Osteocyte (in vitro differentiated cells): ENCODE data around the gene PF4V1. TPM values are rescaled to one million over a fixed set of nuclear protein-coding genes. Genes with fewer than 3 reads are reported as not detected.
A peak's percentile ranks its signal among the peaks of the same experiment; 100 is the strongest.

Experiments
- DNase-seq: peaks from one replicate; pipeline ENCODE4 v3.0.0; 2021; ENCODE audit warnings: mixed read lengths; ENCODE audit not compliant: unreplicated experiment; ENCODE audit errors: extremely low spot score
- H3K27ac Mint-ChIP-seq: one replicate; pipeline ENCODE4 v1.8.0; 2021; ENCODE audit warnings: mild to moderate bottlenecking, mixed read lengths; ENCODE audit not compliant: unreplicated experiment
- H3K27me3 Mint-ChIP-seq: one replicate; pipeline ENCODE4 v1.8.0; 2021; ENCODE audit warnings: mixed read lengths; ENCODE audit not compliant: unreplicated experiment
- H3K36me3 Mint-ChIP-seq: one replicate; pipeline ENCODE4 v1.8.0; 2021; ENCODE audit warnings: mixed read lengths; ENCODE audit not compliant: unreplicated experiment
- H3K4me1 Mint-ChIP-seq: one replicate; pipeline ENCODE4 v1.8.0; 2021; ENCODE audit warnings: mixed read lengths; ENCODE audit not compliant: unreplicated experiment
- H3K4me3 Mint-ChIP-seq: one replicate; pipeline ENCODE4 v1.8.0; 2021; ENCODE audit warnings: mild to moderate bottlenecking, moderate library complexity, mixed read lengths; ENCODE audit not compliant: unreplicated experiment
- H3K9me3 Mint-ChIP-seq: one replicate; pipeline ENCODE4 v1.8.0; 2021; ENCODE audit warnings: mixed read lengths; ENCODE audit not compliant: unreplicated experiment
- total RNA-seq: library from RNA; stranded (reverse); gene quantifications from 2 replicates; pipeline ENCODE4 v1.2.1, GENCODE V29; 2021
- TF ChIP-seq, protein P1 (sequence below): fragments of 200-600 bp; sonication (generic); IDR thresholded peaks from 2 replicates; pipeline ENCODE4 v1.5.0; 2021; ENCODE audit warnings: antibody characterized with exemption, mild to moderate bottlenecking, moderate library complexity

Gene PF4V1
- total RNA-seq, 1 donor from 2014 or later, result not detected

DNA sequence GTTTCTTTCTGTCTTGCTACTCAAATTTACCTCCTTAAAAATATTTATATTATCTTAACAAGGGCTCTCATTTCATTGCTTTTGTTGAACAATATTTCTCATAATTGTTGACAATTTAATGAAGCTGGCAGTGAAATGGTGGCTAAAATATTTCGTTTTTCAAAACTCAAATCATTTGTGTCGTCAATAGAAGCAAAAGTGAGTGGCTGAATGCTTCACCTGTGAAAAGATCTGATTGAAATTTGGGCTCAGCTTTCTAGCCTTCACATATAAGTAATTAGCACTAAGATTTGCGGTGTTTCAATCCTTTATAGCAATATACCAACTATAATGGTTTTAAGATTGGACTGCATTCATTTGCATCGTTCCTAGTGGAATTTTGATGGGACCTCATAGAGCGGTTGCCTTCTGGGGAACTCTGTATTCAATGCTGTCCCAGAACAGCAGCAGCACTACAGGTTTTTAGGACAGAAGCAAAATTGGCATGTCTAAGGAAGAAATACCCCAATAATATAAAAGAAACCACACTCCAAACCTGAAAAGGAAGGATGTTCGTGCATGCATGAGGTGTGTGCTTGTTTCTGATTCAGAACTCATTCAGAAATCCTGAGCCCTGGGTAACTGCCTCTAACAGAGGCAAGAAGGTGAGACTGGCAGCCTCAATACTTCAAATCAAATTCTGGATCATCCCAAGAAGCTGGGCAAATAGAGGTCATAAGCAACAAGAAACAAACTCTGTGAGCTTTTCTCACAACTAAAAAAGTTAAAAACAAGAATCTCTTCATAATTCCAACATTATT is 18.6 kb downstream of the PF4V1 start:
- no peak for DNase-seq
- Mint-ChIP-seq H3K4me1 (peaks cover 66% of the 10 kb centered on the region), H3K27ac (peak overlapping the region; percentile 91)

DNA sequence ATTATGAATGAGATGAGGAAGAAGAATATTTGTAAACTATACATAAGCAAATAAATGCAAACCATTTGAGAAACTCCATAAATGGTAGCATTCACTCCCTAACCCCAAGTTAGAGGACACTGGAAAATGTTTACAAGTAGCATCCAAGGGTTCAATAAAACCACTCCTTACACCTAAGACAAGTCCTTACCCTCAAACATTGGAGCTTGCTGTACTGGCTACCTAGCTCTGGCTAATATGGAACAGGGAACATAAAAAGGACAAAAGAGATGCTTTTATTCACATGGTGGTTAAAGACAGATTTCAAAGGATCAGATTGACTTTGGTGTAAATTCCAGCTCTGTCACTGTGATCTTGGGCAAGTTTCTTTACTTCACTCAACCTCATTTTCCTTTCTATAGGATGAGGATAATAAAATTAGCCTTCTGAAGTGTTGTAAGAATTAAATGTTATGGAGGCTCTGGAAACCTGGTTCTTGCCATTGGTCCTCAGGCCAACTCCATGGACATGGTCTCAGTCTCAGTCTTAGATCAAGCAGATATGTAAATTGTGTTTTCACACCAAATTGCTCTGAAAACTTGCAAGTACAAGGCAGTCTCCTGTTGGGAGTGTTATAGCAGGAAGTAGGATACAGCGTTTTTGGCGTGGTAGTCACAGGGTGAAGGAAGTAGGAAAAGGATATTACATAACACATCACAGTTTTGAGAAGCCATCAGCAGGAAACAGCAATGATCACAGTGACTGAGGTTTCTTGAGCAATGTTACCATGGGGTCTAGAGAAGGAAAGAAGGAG is 19.4 kb downstream of the PF4V1 start:
- H3K4me1 Mint-ChIP-seq, result peaks cover 66% of the 10 kb centered on the region
- H3K36me3 Mint-ChIP-seq, result peaks cover 11% of the 10 kb centered on the region
- H3K27ac Mint-ChIP-seq, result peak overlapping the region; percentile 91
- H3K9me3 Mint-ChIP-seq, result peaks cover 5% of the 10 kb centered on the region
- DNase-seq, result no peak
- TF ChIP-seq, protein P1, sequence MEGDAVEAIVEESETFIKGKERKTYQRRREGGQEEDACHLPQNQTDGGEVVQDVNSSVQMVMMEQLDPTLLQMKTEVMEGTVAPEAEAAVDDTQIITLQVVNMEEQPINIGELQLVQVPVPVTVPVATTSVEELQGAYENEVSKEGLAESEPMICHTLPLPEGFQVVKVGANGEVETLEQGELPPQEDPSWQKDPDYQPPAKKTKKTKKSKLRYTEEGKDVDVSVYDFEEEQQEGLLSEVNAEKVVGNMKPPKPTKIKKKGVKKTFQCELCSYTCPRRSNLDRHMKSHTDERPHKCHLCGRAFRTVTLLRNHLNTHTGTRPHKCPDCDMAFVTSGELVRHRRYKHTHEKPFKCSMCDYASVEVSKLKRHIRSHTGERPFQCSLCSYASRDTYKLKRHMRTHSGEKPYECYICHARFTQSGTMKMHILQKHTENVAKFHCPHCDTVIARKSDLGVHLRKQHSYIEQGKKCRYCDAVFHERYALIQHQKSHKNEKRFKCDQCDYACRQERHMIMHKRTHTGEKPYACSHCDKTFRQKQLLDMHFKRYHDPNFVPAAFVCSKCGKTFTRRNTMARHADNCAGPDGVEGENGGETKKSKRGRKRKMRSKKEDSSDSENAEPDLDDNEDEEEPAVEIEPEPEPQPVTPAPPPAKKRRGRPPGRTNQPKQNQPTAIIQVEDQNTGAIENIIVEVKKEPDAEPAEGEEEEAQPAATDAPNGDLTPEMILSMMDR, result no peak
- H3K4me3 Mint-ChIP-seq, result peak overlapping the region; percentile 89
- no peaks in the 10 kb centered on the region for H3K27me3 Mint-ChIP-seq

More for the DNA sequence above, 18.6 kb downstream of the PF4V1 start:
- Mint-ChIP-seq H3K27me3 (no peaks in the 10 kb centered on the region), H3K9me3 (peaks cover 5% of the 10 kb centered on the region), H3K36me3 (peaks cover 11% of the 10 kb centered on the region), H3K4me3 (peak overlapping the region; percentile 89)
- TF ChIP-seq, protein P1, result no peak

DNA sequence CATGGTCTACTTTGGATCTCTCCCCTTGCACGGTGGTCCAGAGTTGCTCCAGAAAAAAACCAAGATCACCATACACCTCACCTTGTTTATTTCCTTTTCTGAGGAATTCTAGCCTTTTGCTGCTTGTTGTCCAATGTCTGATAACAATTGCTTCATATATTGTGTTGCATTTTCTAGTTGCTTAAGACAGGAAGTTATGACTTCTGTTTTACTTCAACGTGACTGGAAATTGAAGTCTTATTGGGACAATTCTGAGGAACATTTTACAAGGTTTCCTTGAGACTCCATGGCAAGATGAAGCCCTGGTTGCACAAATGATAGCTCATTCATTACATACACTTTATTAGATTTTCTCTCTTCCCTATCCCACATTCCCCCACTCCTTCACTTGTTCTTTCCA is 21.3 kb downstream of the PF4V1 start:
- H3K4me1 Mint-ChIP-seq, result peaks cover 54% of the 10 kb centered on the region
- no peak overlapping the region for H3K4me3 Mint-ChIP-seq
- no peaks in the 10 kb centered on the region for H3K27me3 Mint-ChIP-seq
- no peak for DNase-seq
- H3K27ac Mint-ChIP-seq, result no peak overlapping the region
- H3K9me3 Mint-ChIP-seq, result peaks cover 5% of the 10 kb centered on the region
- TF ChIP-seq, protein P1, result no peak
- H3K36me3 Mint-ChIP-seq, result peaks cover 11% of the 10 kb centered on the region

DNA sequence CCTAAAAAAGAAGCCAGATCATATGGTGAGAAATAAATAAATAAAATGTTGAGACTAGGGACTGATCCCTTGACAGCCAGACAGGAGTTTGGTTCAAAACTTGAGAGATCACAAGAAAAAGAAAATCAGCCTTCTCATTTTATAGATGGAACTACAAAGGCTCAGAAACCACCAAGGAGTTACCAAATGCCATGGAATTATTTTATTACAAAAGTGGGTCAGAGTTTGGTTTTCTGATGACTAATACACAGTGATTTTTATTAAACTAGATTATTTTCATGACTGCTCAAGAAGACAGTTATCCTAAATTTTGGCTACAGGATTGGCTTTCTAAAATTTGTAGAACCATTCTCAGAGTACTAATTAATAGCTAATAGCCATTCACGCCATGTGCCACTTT is 22.3 kb downstream of the PF4V1 start:
- H3K4me3 Mint-ChIP-seq, result no peak overlapping the region
- H3K4me1 Mint-ChIP-seq, result peaks cover 44% of the 10 kb centered on the region
- no peaks in the 10 kb centered on the region for H3K27me3 Mint-ChIP-seq
- H3K9me3 Mint-ChIP-seq, result peaks cover 5% of the 10 kb centered on the region
- H3K27ac Mint-ChIP-seq, result peak overlapping the region; percentile 25
- H3K36me3 Mint-ChIP-seq, result peaks cover 7% of the 10 kb centered on the region
- no peak for DNase-seq
- TF ChIP-seq, protein P1, result no peak

DNA sequence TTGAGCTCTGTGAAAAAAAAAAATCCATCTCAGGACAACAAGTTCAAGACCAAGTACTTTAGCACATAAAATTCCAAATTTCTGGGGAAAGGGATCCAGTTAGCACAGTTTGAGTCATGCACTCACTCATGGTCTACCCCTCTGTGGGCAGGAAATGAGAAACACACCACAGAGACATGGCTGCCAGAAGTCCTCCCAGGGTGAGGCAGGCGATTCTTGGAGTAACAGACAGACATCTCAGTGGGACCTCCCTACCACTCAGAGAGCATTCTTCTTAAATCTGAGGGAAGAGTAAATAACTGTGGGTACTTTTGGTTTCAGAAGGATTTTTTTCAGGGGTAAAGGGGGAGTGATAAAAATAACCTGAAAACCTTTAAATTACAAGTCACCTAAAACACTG is 30.2 kb downstream of the PF4V1 start:
- no peak for DNase-seq
- TF ChIP-seq, protein P1, result no peak
- peak overlapping the region; percentile 88 for H3K27ac Mint-ChIP-seq
- no peaks in the 10 kb centered on the region for H3K27me3 Mint-ChIP-seq
- no peaks in the 10 kb centered on the region for H3K9me3 Mint-ChIP-seq
- peaks cover 63% of the 10 kb centered on the region for H3K4me1 Mint-ChIP-seq
- H3K4me3 Mint-ChIP-seq, result no peak overlapping the region
- no peaks in the 10 kb centered on the region for H3K36me3 Mint-ChIP-seq
